Measurements from ENCODE around the gene C20orf173. TPM values are rescaled to one million over a fixed set of nuclear protein-coding genes. Genes with fewer than 3 reads are reported as not detected.

The C20orf173 gene
- total RNA-seq, 1 experiment from 2014 or later, result not detected

DNA sequence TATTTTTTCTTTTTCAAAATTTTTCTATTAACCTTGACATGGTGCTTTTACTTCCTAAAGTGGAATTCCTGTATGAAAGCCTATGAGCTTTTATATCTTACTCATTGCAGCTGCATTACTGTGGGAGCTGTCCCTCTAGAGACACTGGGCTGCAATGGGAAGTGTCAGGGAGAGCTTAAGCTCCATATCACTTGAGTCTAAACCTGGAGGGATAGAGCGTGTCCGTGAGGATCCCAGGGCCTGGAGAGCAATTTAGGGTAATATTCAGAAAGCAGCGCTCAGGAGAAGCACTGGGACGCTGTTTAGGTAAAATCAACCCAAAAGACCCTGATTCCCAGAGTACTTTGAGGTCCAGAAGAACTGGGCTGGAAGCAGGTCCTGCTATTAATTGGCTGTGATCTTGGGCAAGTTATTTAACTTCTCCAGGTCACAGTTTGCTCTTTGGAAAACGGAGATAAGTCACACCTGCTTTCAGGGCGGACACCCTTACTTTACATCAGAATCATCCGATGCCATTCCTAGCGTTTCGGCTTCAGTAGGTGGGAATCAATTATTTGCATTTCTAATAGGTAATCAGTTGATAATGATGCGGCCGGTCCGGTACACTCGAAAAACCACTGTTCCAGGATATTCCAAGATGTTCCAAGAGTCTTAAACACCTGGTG lies 11.8 kb upstream of the C20orf173 start (continued):
- TF ChIP-seq, protein P1, sequence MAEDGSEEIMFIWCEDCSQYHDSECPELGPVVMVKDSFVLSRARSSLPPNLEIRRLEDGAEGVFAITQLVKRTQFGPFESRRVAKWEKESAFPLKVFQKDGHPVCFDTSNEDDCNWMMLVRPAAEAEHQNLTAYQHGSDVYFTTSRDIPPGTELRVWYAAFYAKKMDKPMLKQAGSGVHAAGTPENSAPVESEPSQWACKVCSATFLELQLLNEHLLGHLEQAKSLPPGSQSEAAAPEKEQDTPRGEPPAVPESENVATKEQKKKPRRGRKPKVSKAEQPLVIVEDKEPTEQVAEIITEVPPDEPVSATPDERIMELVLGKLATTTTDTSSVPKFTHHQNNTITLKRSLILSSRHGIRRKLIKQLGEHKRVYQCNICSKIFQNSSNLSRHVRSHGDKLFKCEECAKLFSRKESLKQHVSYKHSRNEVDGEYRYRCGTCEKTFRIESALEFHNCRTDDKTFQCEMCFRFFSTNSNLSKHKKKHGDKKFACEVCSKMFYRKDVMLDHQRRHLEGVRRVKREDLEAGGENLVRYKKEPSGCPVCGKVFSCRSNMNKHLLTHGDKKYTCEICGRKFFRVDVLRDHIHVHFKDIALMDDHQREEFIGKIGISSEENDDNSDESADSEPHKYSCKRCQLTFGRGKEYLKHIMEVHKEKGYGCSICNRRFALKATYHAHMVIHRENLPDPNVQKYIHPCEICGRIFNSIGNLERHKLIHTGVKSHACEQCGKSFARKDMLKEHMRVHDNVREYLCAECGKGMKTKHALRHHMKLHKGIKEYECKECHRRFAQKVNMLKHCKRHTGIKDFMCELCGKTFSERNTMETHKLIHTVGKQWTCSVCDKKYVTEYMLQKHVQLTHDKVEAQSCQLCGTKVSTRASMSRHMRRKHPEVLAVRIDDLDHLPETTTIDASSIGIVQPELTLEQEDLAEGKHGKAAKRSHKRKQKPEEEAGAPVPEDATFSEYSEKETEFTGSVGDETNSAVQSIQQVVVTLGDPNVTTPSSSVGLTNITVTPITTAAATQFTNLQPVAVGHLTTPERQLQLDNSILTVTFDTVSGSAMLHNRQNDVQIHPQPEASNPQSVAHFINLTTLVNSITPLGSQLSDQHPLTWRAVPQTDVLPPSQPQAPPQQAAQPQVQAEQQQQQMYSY (CRISPR knock-in tag; IDR thresholded peaks at IDR 0.05), result no peak
- TF ChIP-seq, protein P2, sequence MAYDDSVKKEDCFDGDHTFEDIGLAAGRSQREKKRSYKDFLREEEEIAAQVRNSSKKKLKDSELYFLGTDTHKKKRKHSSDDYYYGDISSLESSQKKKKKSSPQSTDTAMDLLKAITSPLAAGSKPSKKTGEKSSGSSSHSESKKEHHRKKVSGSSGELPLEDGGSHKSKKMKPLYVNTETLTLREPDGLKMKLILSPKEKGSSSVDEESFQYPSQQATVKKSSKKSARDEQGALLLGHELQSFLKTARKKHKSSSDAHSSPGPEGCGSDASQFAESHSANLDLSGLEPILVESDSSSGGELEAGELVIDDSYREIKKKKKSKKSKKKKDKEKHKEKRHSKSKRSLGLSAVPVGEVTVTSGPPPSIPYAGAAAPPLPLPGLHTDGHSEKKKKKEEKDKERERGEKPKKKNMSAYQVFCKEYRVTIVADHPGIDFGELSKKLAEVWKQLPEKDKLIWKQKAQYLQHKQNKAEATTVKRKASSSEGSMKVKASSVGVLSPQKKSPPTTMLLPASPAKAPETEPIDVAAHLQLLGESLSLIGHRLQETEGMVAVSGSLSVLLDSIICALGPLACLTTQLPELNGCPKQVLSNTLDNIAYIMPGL (CRISPR knock-in tag; IDR thresholded peaks at IDR 0.05), result no peak
- TF ChIP-seq FOXK1 (CRISPR knock-in tag; IDR thresholded peaks at IDR 0.05), result no peak
- TF ChIP-seq NFE2L1 (CRISPR knock-in tag; IDR thresholded peaks at IDR 0.05), result no peak
- TF ChIP-seq ETV6 (CRISPR knock-in tag; IDR thresholded peaks at IDR 0.05), result no peak
- no peak for TF ChIP-seq ZNF416 (CRISPR knock-in tag; IDR thresholded peaks at IDR 0.05)
- TF ChIP-seq ZNF263 (CRISPR knock-in tag; IDR thresholded peaks at IDR 0.05; ENCODE audit: low read depth), result no peak

DNA sequence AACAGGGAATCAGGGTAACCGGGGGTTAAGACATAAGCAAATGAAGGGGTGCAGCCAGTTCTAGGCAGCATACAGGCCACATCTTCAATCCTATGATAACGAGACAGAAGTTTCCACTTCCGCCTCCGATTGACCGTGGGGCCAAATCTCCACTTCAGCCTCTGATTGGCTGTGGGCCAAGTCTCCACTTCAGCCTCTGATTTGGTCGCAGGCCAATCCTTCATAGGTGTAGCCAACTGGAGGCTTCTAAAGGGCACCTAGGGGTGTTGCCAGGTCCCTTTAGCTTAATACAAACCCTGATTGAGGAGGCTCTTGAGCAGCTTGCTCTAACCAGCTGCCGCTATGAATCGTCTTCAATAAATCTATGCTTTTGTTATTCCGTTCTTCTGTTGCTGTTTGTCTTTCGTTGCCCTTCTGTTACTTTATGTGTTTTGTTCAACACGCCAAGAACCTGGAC lies 10.3 kb upstream of the C20orf173 start:
- no peaks in the 10 kb centered on the region for H3K9me3 Mint-ChIP-seq
- DNase-seq (ENCODE audit: low spot score) (peak; percentile 81), ATAC-seq (peak; percentile 76)
- H3K27ac Mint-ChIP-seq, result peak overlapping the region; percentile 96
- ChIA-PET CTCF (interaction anchor here (0.7 to 4.3 kb wide), 7 partner anchors 61 to 414 kb away, joined by 3 to 41 read pairs (median 3); partner anchors contain the start of gene SCAND1), POLR2A (interaction anchor here (0.6 kb wide), 2 partner anchors 11 to 85 kb away, joined by 3 to 4 read pairs; no protein-coding TSS in a partner anchor)
- peaks cover 16% of the 10 kb centered on the region for H3K4me1 Mint-ChIP-seq
- H3K27me3 Mint-ChIP-seq (ENCODE audit: low read depth), result no peaks in the 10 kb centered on the region; the same call in none of the 2 replicates
- H3K36me3 Mint-ChIP-seq, result peaks cover 10% of the 10 kb centered on the region
- H3K4me3 Mint-ChIP-seq, result peak overlapping the region; percentile 83
- no peak for TF ChIP-seq NR1H2 (CRISPR knock-in tag; IDR thresholded peaks at IDR 0.05)
- TF ChIP-seq, protein P3, sequence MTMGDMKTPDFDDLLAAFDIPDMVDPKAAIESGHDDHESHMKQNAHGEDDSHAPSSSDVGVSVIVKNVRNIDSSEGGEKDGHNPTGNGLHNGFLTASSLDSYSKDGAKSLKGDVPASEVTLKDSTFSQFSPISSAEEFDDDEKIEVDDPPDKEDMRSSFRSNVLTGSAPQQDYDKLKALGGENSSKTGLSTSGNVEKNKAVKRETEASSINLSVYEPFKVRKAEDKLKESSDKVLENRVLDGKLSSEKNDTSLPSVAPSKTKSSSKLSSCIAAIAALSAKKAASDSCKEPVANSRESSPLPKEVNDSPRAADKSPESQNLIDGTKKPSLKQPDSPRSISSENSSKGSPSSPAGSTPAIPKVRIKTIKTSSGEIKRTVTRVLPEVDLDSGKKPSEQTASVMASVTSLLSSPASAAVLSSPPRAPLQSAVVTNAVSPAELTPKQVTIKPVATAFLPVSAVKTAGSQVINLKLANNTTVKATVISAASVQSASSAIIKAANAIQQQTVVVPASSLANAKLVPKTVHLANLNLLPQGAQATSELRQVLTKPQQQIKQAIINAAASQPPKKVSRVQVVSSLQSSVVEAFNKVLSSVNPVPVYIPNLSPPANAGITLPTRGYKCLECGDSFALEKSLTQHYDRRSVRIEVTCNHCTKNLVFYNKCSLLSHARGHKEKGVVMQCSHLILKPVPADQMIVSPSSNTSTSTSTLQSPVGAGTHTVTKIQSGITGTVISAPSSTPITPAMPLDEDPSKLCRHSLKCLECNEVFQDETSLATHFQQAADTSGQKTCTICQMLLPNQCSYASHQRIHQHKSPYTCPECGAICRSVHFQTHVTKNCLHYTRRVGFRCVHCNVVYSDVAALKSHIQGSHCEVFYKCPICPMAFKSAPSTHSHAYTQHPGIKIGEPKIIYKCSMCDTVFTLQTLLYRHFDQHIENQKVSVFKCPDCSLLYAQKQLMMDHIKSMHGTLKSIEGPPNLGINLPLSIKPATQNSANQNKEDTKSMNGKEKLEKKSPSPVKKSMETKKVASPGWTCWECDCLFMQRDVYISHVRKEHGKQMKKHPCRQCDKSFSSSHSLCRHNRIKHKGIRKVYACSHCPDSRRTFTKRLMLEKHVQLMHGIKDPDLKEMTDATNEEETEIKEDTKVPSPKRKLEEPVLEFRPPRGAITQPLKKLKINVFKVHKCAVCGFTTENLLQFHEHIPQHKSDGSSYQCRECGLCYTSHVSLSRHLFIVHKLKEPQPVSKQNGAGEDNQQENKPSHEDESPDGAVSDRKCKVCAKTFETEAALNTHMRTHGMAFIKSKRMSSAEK (CRISPR knock-in tag; IDR thresholded peaks at IDR 0.05; ENCODE audit: borderline replicate concordance), result no peak
- no peak for TF ChIP-seq ZNF423 (CRISPR knock-in tag; IDR thresholded peaks at IDR 0.05)
- TF ChIP-seq TEAD1 (CRISPR knock-in tag; IDR thresholded peaks at IDR 0.05), result no peak
- no peak for TF ChIP-seq RELA (CRISPR knock-in tag; IDR thresholded peaks at IDR 0.05; ENCODE audit: borderline replicate concordance)
- TF ChIP-seq, protein P4, sequence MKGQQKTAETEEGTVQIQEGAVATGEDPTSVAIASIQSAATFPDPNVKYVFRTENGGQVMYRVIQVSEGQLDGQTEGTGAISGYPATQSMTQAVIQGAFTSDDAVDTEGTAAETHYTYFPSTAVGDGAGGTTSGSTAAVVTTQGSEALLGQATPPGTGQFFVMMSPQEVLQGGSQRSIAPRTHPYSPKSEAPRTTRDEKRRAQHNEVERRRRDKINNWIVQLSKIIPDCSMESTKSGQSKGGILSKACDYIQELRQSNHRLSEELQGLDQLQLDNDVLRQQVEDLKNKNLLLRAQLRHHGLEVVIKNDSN (CRISPR knock-in tag; IDR thresholded peaks at IDR 0.05), result no peak
- TF ChIP-seq PRRX2 (CRISPR knock-in tag; IDR thresholded peaks at IDR 0.05), result no peak
- no peak for TF ChIP-seq CBFB (CRISPR knock-in tag; IDR thresholded peaks at IDR 0.05; ENCODE audit: low read depth)
- no peak for TF ChIP-seq ZNF219 (CRISPR knock-in tag; IDR thresholded peaks at IDR 0.05; ENCODE audit: borderline replicate concordance)
- TF ChIP-seq GRHL2 (CRISPR knock-in tag; IDR thresholded peaks at IDR 0.05; ENCODE audit: insufficient replicate concordance, severe bottlenecking), result no peak
- TF ChIP-seq, protein P5, sequence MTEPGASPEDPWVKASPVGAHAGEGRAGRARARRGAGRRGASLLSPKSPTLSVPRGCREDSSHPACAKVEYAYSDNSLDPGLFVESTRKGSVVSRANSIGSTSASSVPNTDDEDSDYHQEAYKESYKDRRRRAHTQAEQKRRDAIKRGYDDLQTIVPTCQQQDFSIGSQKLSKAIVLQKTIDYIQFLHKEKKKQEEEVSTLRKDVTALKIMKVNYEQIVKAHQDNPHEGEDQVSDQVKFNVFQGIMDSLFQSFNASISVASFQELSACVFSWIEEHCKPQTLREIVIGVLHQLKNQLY (CRISPR knock-in tag; IDR thresholded peaks at IDR 0.05), result no peak
- TF ChIP-seq NR2C2 (CRISPR knock-in tag; IDR thresholded peaks at IDR 0.05), result no peak
- 0 out of 2 replicates have a peak, but pooled peaks have one; percentile 22 for TF ChIP-seq FOXK1 (CRISPR knock-in tag; IDR thresholded peaks at IDR 0.05)
- TF ChIP-seq JAZF1 (CRISPR knock-in tag; IDR thresholded peaks at IDR 0.05), result no peak
- no peak for TF ChIP-seq ZNF263 (CRISPR knock-in tag; IDR thresholded peaks at IDR 0.05; ENCODE audit: low read depth)
- no peak for TF ChIP-seq ZNF317 (CRISPR knock-in tag; IDR thresholded peaks at IDR 0.05; ENCODE audit: borderline replicate concordance, low read depth)
- no peak for TF ChIP-seq SMAD3 (CRISPR knock-in tag; IDR thresholded peaks at IDR 0.05; ENCODE audit: borderline replicate concordance)
- TF ChIP-seq GABPB1 (CRISPR knock-in tag; IDR thresholded peaks at IDR 0.05), result peak; percentile 48; the same call in 1 of the 2 replicates
- no peak for TF ChIP-seq ESRRA (CRISPR knock-in tag; IDR thresholded peaks at IDR 0.05; ENCODE audit: borderline replicate concordance)
- TF ChIP-seq, protein P6, sequence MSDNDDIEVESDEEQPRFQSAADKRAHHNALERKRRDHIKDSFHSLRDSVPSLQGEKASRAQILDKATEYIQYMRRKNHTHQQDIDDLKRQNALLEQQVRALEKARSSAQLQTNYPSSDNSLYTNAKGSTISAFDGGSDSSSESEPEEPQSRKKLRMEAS (CRISPR knock-in tag; IDR thresholded peaks at IDR 0.05), result no peak
